PC-3 (cell line): Measurements from ENCODE around the gene EPS8L2. TPM values are rescaled to one million over a fixed set of nuclear protein-coding genes. Genes with fewer than 3 reads are reported as not detected.

Experiments used
- ATAC-seq: fragments of 200-7000 bp; cut with Tn5 transposase; 2 replicates; pipeline ENCODE4 v1.9.1; 2020; ENCODE audit warnings: mild to moderate bottlenecking, moderate library complexity
- BruUV-seq: library from RNA; stranded (reverse); fragments of 400-500 nt; replicated peaks from 2 replicates; lab custom pipeline; 2021; lab: Mats Ljungman, UMichigan
- CTCF ChIA-PET: fragments of 300-600 bp; sonication (Branson Sonifier 250); formaldehyde crosslinking; loops from one replicate; lab custom pipeline; 2022; ENCODE audit warnings: antibody characterized with exemption; lab: Charles Lee
- POLR2A ChIA-PET: fragments of 300-600 bp; sonication (Branson Sonifier 250); formaldehyde crosslinking; loops from one replicate; lab custom pipeline; 2022; ENCODE audit warnings: antibody characterized with exemption; ENCODE audit not compliant: unreplicated experiment; lab: Charles Lee
- DNase-seq: peaks from one replicate; pipeline ENCODE4 v3.0.0-alpha.2; 2015
- H2AFZ ChIP-seq: fragments of 300-600 bp; sonication (generic); 2 replicates; pipeline ENCODE4 v1.6.0; 2016; ENCODE audit warnings: antibody characterized with exemption, low read length
- H3F3A ChIP-seq: fragments of 300-600 bp; sonication (generic); one replicate; pipeline ENCODE4 v1.6.0; 2017; ENCODE audit warnings: antibody characterized with exemption, low read length, control low read depth, mild to moderate bottlenecking; ENCODE audit not compliant: unreplicated experiment
- H3K27ac ChIP-seq: fragments of 300-600 bp; sonication (generic); 2 replicates; pipeline ENCODE4 v1.5.1; 2016; ENCODE audit warnings: mild to moderate bottlenecking, low read length
- H3K27me3 ChIP-seq: fragments of 300-600 bp; sonication (generic); 2 replicates; pipeline ENCODE4 v1.6.1; 2016; ENCODE audit warnings: low read length, mixed read lengths
- H3K36me3 ChIP-seq: fragments of 300-600 bp; sonication (generic); 2 replicates; pipeline ENCODE4 v1.6.1; 2016; ENCODE audit warnings: low read depth, mixed run types, low read length, mixed read lengths
- H3K4me1 ChIP-seq: fragments of 300-600 bp; sonication (generic); 2 replicates; pipeline ENCODE4 v1.5.1; 2016; ENCODE audit warnings: low read length; ENCODE audit not compliant: insufficient read depth
- H3K4me2 ChIP-seq: fragments of 300-600 bp; sonication (generic); 2 replicates; pipeline ENCODE4 v1.6.0; 2016; ENCODE audit warnings: low read length
- H3K4me3 ChIP-seq: fragments of 300-600 bp; sonication (generic); 2 replicates; pipeline ENCODE4 v1.5.1; 2016; ENCODE audit warnings: mild to moderate bottlenecking, low read length, mixed read lengths
- H3K79me2 ChIP-seq: fragments of 300-600 bp; sonication (generic); 2 replicates; pipeline ENCODE4 v1.6.1; 2017; ENCODE audit warnings: low read length, mixed read lengths
- H3K9ac ChIP-seq: fragments of 300-600 bp; sonication (generic); 2 replicates; pipeline ENCODE4 v1.6.0; 2016; ENCODE audit warnings: mild to moderate bottlenecking, low read length
- H3K9me2 ChIP-seq: fragments of 300-600 bp; sonication (generic); replicated peaks from 2 replicates; pipeline ENCODE4 v1.6.1; 2016; ENCODE audit warnings: mixed run types, low read length, mixed read lengths
- H3K9me3 ChIP-seq: fragments of 300-600 bp; sonication (generic); 2 replicates; pipeline ENCODE4 v1.6.1; 2016; ENCODE audit warnings: low read length, mixed read lengths
- H4K20me1 ChIP-seq: fragments of 300-600 bp; sonication (generic); 2 replicates; pipeline ENCODE4 v1.6.1; 2016; ENCODE audit warnings: low read length, mixed read lengths
- EZH2 ChIP-seq: fragments of 300-600 bp; sonication (generic); IDR thresholded peaks from one replicate; pipeline ENCODE4 v1.6.1; 2017; ENCODE audit warnings: antibody characterized with exemption, mild to moderate bottlenecking, low read length; ENCODE audit not compliant: unreplicated experiment
- EZH2phosphoT487 ChIP-seq: fragments of 300-600 bp; sonication (generic); IDR thresholded peaks from 2 replicates; pipeline ENCODE4 v1.6.1; 2018; ENCODE audit warnings: mild to moderate bottlenecking, antibody characterized with exemption, low read length, borderline replicate concordance
- intact Hi-C: fragments of 100-400 bp; cut with micrococcal nuclease; formaldehyde crosslinking; loops from 2 replicates; pipeline ENCODE4 v1.9.0; 2023
- total RNA-seq: library from RNA; depleted of rRNA; stranded (reverse); fragments of >200 nt; gene quantifications from 2 replicates; pipeline ENCODE4 v1.2.3, GENCODE V29; 2014
- TF ChIP-seq, protein P1 (sequence below): fragments of 300-600 bp; sonication (generic); conservative IDR thresholded peaks from 2 replicates; pipeline ENCODE4 v1.5.1; 2017; ENCODE audit warnings: antibody characterized with exemption, low read depth, mild to moderate bottlenecking, low read length

EPS8L2 gene
- total RNA-seq, 1 experiment from 2014 or later, result 127 TPM

DNA sequence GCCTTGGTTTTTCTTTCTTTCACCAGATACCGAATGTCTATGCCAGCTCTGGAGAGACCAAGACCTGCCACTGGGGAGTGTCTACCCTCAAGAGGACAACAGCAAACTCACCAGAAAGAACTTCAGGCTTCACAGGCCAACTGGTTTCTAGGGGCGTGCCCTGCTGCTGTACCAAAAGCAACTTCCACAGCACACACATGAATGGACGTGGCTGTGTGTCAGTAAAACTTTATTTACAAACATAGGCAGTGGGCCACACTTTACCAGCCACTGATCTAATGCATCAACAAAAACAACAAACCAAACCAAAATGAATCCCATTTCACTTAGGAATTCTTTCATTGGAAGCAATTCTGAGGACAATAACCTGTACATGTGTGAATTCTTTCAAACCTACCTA lies 27.7 kb upstream of the EPS8L2 start:
- Histone ChIP-seq H3F3A (no peaks in the 10 kb centered on the region), H2AFZ (no peak overlapping the region), H3K9ac (no peak overlapping the region), H3K27ac (no peak overlapping the region), H3K9me3 (no peaks in the 10 kb centered on the region), H3K4me1 (no peaks in the 10 kb centered on the region), H3K36me3 (peaks cover 19% of the 10 kb centered on the region), H3K79me2 (no peaks in the 10 kb centered on the region), H3K4me3 (no peak overlapping the region), H3K9me2 (no peaks in the 10 kb centered on the region), H3K4me2 (no peak overlapping the region), H4K20me1 (no peaks in the 10 kb centered on the region), H3K27me3 (no peaks in the 10 kb centered on the region)
- intact Hi-C loops, result no loop called here
- ChIA-PET CTCF (no interaction called here), POLR2A (no interaction called here)
- ATAC-seq, result no peak
- DNase-seq, result no peak
- TF ChIP-seq EZH2phosphoT487 (no peak), EZH2 (no peak)
- TF ChIP-seq, protein P1, sequence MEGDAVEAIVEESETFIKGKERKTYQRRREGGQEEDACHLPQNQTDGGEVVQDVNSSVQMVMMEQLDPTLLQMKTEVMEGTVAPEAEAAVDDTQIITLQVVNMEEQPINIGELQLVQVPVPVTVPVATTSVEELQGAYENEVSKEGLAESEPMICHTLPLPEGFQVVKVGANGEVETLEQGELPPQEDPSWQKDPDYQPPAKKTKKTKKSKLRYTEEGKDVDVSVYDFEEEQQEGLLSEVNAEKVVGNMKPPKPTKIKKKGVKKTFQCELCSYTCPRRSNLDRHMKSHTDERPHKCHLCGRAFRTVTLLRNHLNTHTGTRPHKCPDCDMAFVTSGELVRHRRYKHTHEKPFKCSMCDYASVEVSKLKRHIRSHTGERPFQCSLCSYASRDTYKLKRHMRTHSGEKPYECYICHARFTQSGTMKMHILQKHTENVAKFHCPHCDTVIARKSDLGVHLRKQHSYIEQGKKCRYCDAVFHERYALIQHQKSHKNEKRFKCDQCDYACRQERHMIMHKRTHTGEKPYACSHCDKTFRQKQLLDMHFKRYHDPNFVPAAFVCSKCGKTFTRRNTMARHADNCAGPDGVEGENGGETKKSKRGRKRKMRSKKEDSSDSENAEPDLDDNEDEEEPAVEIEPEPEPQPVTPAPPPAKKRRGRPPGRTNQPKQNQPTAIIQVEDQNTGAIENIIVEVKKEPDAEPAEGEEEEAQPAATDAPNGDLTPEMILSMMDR, result no peak
- no TSS peak for BruUV-seq

DNA sequence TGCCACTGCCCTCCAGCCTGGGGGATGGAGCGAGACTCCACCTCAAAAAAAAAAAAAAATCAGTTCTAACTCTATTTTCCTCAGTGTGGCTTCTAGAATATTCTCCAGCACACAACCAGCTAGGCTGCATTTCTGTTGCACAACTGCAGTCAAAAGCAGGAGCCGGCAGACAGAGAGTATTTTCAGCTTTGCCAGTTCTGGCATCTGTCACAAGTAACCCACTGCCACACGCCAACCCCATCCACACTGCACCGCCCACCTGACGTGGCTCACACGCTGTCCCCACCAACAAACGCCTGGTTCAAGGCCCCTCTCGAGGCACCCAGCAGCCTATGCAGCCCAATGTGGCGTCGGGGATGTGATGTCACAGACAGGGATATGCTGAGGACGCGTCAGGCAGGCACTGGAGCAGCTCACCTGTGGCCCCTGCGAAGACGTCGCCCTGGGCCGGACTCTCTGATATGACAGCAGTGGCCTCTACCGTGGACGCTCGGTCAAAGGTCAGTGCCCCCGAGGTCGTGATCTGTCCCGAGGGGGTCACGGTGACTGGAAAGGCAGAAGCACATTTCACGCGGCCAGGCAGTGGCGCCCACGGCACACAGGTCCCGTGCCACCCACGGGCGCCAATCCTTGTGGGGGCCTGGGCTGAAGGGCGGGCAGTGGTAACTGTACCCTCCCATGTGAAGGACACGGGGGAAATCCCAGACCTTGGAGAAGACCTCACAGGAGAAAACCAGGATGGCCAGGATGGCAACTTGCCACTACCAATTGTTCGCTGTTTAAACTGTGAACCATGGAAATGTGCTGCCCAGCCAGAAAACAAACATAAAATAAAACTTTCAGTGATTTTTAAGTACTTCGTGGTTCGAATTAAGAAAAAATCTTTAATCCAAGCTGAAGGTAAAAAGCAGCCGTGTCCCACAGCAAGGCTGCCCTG lies 26.5 kb upstream of the EPS8L2 start:
- no peaks in the 10 kb centered on the region for H3K9me2 ChIP-seq
- TF ChIP-seq, protein P1, result no peak
- TF ChIP-seq EZH2phosphoT487, result no peak
- TF ChIP-seq EZH2, result no peak
- CTCF ChIA-PET, result no interaction called here
- no peaks in the 10 kb centered on the region for H3F3A ChIP-seq
- no peaks in the 10 kb centered on the region for H3K4me1 ChIP-seq
- no peak for ATAC-seq
- H3K79me2 ChIP-seq, result no peaks in the 10 kb centered on the region
- no peak overlapping the region for H2AFZ ChIP-seq
- BruUV-seq, result no TSS peak
- H3K27me3 ChIP-seq, result no peaks in the 10 kb centered on the region
- H4K20me1 ChIP-seq, result no peaks in the 10 kb centered on the region
- DNase-seq, result no peak
- H3K27ac ChIP-seq, result no peak overlapping the region
- H3K4me2 ChIP-seq, result no peak overlapping the region
- H3K9ac ChIP-seq, result no peak overlapping the region
- POLR2A ChIA-PET, result no interaction called here
- H3K9me3 ChIP-seq, result no peaks in the 10 kb centered on the region
- no peak overlapping the region for H3K4me3 ChIP-seq
- intact Hi-C loops, result no loop called here
- H3K36me3 ChIP-seq, result peaks cover 20% of the 10 kb centered on the region

DNA sequence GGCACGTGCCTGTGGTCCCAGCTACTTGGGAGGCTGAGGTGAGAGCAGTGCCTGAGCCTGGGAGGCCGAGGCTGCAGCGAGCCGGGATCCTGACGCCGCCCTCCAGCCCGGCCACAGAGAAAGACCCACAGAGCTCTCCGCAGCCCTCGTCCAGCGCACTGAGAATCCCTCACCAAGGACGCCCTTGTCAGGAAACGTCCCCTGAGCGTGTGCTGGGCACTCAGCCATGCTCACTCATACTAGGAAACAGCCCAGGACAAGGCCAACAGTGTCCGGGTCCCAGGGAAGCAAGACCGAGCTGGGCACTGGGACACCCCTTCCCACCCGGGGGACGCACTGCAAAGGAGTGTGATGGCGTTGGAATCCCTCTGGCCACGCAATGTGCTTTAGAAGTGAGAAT lies 25.6 kb upstream of the EPS8L2 start:
- CTCF ChIA-PET, result no interaction called here
- no peaks in the 10 kb centered on the region for H3F3A ChIP-seq
- no peaks in the 10 kb centered on the region for H3K9me2 ChIP-seq
- H3K4me1 ChIP-seq, result no peaks in the 10 kb centered on the region
- no peaks in the 10 kb centered on the region for H3K9me3 ChIP-seq
- no peaks in the 10 kb centered on the region for H3K79me2 ChIP-seq
- H3K4me3 ChIP-seq, result no peak overlapping the region
- H3K36me3 ChIP-seq, result peaks cover 22% of the 10 kb centered on the region
- H3K4me2 ChIP-seq, result no peak overlapping the region
- ATAC-seq (no peak), DNase-seq (no peak)
- POLR2A ChIA-PET, result interaction anchor here (0.5 kb wide), 1 partner anchor 38 kb away, joined by 9 read pairs; no protein-coding TSS in a partner anchor
- no peaks in the 10 kb centered on the region for H3K27me3 ChIP-seq
- no peak overlapping the region for H3K9ac ChIP-seq
- H3K27ac ChIP-seq, result no peak overlapping the region
- no peaks in the 10 kb centered on the region for H4K20me1 ChIP-seq
- BruUV-seq, result no TSS peak
- TF ChIP-seq, protein P1, result no peak
- no peak for TF ChIP-seq EZH2
- TF ChIP-seq EZH2phosphoT487, result no peak
- intact Hi-C loops, result no loop called here
- H2AFZ ChIP-seq, result no peak overlapping the region
